NCI-H748 (cell line): Measurements from ENCODE around the gene NDRG4.

ENCODE experiments used
- DNase-seq: peaks from one replicate; lab custom pipeline; 2025; ENCODE audit not compliant: unreplicated experiment; lab: John Stamatoyannopoulos, UW

Gene NDRG4

DNA sequence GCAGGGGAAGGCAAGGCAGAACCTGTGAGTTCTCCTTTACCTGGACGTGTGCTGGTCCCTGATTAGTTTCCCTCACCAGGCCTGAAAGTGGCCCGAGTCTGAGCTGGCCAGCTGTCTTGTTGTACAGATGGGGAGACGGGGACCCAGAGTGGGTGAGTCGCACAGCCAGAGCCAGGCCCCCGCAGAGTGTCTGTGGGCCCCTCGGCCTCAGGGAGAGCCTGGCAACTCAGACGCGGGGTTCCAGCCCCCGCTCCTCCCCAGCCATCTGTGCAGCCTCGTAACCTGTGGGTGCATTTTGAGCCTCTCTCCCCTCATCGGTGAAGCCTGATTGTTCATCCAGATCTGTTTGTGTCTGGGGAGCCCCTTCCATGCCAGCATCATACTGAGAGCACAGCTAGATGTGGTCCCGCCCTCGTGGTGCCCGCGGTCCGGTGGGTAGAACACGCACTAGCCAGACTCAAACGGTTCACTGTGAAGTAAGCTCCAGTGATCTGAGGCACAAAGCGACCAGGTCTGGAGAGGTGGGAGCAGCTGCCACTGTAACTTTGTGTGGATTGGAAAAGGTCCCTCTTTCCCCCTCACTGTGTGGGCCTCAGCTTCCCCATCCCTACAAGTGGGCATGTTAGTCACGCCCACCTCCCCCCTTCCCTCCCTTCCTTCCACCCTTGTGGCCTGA is 6.0 kb upstream of the NDRG4 start:
- no peak for DNase-seq

DNA sequence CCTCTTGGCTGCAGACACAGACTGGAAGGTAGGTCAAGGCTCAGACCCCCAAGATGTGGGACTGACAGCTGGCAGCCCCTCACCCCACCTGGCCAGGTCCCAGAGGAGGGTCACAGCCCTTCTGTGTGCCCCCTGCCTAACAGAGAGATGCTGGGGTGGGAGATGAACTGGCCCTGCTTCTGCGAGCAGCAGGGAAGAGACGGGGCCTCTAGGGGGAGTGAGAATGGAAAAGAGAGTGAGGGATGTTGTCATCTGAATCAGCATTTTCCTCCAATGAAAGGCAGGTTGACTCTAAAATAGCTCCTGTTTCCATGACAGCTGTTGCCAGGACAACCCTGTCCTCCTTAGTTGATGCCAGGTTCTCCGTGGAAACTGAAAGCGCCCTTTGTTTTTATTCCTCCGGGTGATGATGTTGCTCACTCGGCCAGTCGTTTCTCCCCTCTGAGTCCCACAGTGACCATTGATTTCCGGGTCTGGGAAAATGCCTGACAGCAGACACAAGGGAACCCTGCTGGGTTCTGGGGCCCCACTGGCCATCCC is 4.9 kb upstream of the NDRG4 start:
- DNase-seq, result peak; percentile 97

DNA sequence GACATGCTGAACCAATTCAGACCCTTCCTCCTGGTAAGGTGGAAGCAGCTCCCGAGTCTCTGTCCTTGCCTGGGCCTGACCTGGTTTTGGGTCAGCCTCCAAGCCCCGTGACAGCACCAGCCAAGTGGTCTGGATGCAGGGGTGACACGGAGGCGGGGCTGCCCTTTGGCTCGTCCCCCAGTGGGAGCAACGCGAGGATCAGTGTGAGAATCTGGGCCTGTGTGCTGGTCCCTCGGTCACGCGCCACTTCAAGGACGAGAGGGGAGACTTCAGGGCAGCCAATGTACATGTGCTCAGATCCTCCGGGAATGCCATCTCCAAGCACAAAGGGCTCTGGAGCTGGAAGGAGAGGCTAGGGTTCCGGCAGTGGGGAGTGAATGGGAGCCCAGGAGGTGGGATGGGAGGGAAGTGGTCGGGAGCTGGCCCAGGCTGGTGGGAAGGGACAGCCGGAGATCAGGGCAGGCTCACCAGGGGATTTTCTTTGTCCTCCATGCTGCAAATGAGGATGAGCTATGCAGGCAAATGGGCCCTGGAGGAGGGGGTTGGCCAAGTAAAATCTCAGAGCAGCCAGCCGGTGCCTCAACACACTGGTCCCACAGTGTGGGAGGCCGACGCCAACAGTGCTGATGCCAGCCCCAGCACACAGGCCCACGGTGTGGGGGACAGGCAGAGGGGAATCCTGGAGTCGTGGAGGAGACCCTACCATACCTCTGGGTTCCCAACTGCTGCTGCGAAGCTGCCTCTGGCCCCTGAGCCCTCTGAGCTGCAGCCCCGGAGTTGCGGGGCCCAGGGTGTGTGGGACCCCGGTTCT is 4.2 kb upstream of the NDRG4 start:
- no peak for DNase-seq

DNA sequence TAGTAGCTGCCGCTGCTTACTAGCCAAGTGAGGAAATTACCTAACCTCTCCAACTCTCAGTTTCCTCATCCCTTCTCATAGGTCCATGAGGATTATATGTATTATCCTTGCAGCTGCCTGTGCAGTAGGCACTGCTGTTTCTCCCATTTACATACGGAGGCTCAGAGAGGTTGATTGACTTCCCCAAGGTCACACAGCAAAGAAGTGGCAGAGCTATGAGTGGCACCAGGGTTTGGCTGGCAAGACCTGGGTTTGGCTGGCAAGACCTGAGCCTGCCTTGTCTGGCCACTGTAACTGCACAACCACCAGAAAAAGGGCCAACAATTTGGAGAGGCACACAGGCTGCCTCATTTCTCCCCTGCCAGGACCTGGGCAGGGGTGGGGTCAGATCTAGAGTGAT is 2.5 kb upstream of the NDRG4 start:
- DNase-seq, result no peak

DNA sequence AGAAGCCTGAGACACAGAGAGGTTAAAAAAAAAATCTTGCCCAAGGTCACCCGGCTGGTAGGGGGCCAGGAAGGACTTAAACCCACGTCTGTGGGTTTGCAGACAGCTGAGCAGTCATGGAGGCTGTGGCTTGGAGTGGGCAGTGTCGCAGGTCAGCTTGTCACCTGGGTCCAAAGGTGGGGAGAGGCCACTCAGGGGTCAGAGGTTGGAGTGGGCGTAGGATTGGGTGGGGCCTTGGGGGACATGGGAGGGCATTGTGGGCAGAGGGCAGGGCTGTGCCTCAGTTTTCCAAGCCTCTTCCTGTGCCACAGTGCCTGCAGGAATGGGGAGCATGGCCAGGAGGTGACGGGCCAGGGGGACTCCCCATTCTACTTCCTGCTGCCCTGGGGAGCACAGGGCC is 2.0 kb upstream of the NDRG4 start:
- DNase-seq, result no peak

DNA sequence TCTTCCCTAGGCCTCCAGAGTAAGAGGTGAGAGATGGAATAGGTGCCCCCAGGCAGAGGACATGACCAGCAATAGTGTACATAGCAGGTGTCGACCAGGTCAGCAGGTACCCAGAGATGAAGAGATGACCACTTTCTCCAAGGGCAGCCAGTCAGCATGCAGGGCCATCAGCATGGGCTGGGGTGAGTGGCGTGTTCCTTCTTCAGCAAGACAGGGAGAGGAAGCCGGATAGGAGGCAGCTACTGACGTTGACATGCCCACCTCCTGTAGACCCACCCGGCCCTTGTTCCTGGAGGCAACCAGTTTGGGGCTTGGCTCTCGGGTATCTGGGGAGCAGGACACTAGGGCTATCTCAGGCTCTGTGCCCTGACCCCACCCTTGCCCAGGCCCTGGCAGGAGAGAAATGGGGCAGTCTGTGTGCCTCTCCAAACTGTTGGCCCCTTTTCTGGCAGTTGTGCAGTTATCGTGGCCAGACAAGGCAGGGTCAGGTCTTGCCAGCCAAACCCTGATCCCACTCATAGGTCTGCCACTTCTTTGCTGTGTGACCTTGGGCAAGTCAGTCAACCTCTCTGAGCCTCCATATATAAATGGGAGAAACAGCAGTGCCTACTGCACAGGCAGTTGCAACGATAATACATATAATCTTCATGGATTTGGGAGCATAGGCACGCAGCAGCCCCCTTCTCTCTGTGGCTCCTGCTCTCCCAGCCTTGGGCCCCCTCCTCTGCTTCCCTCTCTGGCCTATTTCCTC is 1.4 kb upstream of the NDRG4 start:
- no peak for DNase-seq

DNA sequence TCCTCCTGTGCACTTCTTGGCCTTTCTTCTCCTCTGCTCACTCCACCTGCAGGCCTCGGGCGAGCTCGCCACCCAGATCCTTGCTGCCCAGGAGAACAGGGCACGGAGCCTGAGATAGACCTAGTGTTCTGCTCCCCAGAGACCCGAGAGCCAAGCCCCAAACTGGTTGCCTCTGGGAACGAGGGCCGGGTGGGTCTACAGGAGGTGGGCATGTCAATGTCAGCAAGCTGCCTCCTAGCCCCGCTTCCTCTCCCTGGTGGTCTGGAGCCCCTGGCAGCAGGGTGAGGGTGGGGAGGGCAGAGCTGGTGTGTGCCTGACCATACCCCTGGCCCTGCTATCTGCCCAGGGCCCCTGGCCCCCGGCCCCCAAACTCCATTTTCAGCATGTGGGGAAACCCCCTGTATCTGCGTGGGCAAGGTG is 841 bp upstream of the NDRG4 start:
- no peak for DNase-seq

DNA sequence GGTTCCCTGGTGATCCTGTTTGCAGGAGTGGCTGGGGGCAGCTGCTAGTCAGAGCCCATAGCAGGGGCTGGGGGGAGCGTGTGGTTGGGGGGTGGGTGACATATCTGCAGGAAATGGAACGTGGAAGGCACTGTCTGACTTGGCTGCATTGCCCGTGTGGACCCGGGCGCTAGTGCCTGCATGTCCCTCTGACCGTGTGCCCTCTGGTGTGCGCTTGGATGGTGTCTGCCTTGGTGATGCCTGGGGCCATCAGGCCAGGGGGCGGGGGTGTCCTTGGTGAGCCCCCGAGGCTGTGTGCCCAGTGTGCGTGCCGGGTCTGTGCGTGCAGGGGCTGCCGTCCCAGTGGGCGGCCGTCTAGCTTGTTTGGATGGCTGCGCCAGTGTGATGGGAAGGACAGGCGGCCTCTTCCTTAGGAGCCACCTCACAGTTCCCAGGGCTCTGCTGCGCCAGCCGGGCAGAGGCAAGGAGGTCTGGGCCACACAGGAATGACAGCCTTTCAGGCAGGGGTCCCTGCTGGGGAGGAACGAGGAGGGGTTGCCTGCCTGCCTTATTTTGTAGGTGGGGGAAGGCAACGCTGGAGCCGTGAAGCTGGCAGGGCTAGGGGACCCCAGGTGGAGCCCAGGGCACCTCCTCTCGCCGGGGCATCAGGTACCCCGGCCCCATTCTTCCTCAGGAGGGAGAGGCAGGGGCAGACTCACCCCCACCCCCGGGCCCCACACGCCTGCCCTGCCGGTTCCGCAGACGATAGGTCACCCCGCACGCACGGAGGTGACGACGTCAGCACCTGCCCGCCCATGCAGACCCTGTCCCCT is 693 bp downstream of the NDRG4 start:
- peak; percentile 67 for DNase-seq

DNA sequence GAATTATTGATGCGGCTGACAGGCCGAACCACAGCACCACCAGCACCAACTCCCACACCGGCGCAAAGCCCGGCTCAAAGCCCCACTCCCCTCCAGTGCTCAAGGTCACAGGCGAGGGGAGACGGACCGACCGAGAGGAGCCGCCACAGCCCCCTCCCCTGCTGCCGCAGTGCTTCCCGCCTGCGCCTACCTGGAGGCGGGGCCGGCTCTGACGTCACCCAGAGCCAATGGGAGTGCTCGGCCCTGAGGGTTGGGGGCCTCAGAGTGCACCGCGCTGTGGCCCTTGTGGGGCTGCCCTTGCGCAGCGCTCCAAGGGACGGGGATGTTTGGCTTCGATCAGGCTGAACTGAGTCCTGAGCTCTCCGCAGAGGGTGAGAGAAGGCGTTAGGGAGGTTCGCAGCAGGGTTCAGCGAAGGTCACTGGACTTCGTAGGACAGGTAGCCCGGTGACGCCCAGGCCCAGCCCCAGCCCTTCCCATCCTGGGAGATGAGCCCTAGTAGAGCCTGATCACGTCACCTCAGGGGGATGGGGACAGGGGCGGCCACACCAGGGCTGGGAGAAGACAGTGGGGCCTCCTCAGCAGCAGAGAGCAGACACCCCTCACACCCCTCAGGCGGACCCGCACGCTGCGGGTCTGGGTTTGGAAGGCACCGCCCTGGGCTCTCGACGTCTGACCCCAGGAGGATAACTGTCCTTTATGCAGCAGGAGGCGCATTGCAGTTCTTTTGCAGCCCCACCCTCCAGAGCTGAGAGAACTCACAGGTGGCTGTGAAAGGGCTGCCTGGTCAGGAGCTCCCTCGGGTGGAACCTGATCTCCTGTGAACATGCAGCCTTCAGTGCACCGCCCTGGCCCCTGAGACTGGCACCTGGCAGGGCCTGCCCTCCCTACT is 1.5 kb downstream of the NDRG4 start:
- peak; percentile 79 for DNase-seq

DNA sequence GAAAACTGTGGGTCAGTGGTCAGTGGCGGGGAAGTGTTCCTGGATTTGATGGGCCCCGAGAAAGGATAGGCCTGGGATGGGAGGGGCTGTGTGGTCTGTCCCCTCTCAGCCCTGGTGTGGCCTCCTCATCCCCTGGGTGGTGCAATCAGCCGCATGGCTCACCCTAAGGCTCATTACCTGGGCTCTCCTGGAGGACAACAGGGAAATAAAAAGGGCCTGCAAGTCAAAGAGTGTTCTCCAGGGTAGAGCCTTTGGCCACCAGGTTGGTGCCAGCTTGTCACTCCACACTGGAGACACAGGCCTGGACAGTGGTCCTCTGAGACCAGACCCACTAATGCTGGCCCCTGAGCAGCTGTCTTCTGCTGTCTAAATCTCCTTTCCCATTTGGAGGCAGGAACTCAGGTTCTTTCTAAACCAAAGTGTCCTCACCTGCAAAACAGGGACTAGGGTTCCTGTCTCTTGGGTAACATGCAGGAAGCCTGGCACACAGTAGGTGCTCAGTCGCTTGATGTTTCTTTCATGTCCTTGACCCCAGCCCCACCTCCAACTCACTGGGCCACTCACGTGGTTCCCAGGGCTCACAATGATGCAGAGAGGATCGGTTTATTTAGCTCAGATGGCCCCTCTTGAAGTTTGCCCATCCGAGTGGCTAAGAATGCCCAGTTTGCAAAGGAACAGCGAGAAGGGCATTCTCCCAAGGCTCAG is 2.4 kb downstream of the NDRG4 start:
- DNase-seq, result no peak

DNA sequence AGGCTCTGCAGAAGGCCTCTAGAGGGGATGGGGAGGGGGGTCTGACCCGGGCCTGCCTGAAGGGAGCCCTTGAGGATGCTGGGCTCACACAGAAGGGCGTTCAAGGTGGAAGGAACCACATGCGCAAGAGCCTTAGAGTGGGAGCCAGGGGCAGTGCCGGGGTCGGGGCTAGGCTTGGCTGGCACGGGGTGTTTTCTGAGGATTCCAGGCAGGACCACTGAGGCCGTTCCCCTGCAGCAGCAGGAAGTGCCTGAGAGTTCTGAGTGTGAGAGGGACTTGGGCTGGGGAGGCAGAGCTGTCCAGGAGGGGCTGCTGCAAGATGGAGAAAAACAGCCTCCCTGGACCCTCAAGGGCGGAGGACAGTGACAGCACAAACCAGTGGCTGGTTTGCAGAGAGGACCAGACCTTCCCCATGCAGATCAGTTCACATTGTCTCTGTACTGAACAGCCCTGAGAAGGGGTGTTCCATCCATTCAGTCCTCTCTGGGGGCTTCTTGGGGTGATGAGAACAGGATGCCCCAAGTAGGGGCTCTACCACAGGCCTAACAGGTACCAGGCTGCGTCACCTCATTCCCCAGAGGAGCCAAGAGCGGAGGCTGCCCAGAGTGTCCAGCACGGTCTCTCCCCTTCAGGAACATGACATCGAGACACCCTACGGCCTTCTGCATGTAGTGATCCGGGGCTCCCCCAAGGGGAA is 3.4 kb downstream of the NDRG4 start:
- no peak for DNase-seq

DNA sequence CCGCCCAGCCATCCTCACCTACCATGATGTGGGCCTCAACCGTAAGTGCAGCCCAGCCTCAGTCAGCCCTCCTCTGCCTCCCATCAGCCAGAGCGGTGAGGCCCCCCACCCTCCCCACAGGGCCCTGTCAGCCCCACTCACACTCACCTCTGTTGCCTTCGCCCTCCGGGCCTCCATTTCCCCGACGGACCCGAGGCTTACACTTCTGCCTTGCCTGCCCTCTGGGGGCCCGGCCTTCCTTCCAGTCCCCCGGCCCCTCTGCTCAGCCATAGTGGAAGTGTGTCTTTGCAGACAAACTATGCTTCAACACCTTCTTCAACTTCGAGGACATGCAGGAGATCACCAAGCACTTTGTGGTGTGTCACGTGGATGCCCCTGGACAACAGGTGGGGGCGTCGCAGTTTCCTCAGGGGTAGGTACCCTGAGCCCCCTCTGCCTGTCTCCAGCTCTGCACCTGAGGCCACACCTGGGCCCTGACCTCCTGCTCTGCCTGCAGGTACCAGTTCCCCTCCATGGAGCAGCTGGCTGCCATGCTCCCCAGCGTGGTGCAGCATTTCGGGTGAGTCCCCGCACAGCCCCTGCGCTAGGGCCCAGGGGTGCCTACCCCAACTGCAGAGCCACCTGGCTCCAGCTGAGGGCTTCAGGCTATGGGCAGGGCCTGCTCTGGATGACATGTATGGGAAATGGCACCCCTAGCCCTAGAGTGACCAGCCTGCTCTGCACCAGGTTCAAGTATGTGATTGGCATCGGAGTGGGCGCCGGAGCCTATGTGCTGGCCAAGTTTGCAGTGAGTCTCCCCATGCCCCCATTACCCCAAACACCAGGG is 4.1 kb downstream of the NDRG4 start:
- no peak for DNase-seq

DNA sequence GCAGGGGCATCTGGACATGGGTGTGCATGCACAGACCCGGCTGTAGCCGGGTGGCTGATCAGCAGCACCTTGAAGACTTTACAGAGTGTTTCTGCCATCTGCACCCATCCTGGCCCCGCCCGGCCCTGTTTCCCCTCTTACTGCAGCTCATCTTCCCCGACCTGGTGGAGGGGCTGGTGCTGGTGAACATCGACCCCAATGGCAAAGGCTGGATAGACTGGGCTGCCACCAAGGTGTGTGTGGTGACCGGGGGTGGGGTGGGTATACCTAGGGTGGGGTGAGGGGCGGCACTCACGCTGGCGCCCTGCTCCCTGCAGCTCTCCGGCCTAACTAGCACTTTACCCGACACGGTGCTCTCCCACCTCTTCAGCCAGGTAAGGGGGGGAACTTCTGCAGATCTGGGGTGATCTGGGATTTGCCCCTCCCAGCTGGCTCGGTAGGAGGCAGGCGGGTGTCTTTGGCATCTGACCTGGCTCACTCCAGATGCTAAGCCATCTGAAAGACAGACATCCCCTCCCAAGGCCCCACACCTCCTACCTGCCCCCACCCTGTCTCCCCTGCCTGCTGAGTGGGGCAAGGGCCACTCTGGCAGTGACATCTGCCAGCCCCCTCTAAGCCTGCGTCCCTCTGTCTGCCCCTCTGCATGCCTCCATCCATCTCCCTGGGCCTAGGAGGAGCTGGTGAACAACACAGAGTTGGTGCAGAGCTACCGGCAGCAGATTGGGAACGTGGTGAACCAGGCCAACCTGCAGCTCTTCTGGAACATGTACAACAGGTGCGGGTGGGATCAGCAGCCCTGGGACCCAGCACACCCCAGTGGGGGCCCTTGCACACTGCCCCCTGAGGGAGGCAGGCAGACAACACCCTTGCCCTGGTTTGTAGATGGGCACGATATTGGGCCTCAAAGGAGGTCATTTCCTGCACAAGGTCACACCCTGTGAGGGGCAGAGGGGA is 6.6 kb downstream of the NDRG4 start:
- no peak for DNase-seq

DNA sequence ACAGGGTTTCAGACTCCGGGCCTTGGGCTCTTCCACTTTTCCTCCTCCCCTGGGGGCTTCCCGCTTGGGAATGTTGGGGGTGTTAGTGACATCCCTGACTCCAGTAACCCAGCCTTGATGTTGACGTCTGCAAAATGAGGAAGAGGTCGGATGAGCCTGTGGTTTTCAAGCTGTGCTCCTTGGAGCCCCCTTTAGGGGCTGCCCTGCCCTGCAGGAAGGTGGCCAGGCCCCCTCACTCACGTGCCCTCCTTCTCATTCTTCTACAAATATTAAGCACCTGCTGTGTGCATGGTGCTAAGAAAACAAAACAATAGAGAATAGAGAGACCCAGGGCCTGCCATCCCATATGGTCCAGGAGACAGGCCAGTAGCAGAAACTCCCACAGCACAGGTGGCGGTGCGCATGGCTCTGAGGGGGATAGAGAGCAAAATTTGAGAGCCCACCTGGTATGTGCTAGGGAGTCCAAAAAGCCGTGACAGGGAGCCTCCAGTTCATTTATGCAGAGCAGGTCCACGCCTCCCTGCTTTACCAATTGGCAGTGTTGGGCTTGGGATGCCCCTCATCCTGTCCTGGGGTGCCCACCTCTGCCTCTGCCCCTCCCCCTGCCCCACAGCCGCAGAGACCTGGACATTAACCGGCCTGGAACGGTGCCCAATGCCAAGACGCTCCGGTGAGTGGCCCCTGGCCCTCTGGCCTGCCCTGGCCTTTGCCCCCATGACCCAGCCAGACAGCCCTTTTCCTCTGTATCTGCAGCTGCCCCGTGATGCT is 7.4 kb downstream of the NDRG4 start:
- no peak for DNase-seq

DNA sequence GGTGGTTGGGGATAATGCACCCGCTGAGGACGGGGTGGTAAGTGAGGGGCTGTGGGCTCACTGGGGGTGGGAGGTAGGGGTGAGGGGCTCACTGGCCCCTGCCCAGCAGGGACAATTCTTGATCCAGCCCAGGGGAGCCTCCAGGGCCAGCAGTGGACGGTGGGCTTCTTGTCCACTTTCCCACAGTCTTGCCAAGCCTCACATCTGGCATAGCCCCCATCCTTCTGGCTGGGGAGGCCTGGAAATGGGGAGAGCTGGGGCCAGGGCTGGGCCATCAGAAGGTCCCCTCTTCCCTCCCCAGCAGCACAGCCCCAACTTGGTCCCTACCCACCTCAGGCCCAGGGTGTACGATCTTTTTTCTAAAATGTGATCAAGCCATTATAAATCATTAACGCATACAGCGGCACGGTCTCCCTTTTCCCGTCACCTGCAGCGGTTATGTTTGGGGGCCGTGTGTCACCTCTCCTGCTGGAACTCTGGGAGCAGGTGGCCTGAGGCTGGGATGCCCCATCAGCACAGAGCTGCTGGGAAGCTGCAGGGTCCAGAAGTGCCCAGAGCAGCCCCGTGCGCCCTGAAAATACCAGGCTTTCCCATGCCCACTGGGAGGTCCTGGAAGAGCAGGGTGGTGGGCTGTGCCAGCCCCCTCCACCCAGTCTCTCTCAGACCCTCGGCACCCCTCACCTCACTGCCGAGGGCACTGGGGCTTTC is 8.2 kb downstream of the NDRG4 start:
- no peak for DNase-seq
